Measurements from ENCODE around the gene FOXP1. TPM values are rescaled to one million over a fixed set of nuclear protein-coding genes. Genes with fewer than 3 reads are reported as not detected.

FOXP1 gene
- total and polyA plus RNA-seq, 2 of the 8 experiments (the other 6 are each of a cell fraction or from before 2014, with no cell fraction given) = 13.9 to 25.4 TPM

GRCh38 chr3:70990723-70991122, 592.8 kb downstream of the FOXP1 start:
- no peaks in the 10 kb centered on the region for H4K20me1 ChIP-seq (replicated peaks in 1 of 2; ENCODE audit: control insufficient read depth in 1 of 2, insufficient read depth in 2 of 2, low read length in 2 of 2)
- no peak overlapping the region for H2AFZ ChIP-seq (ENCODE audit: low read length)
- no peak for TF ChIP-seq KDM4A (IDR thresholded peaks at IDR 0.05; ENCODE audit: low read depth, low read length, severe bottlenecking)
- TF ChIP-seq BACH1 (IDR thresholded peaks at IDR 0.05; ENCODE audit: low read length) = peak; percentile 31; the same call in 1 of the 2 replicates
- TF ChIP-seq JUND (IDR thresholded peaks at IDR 0.05; ENCODE audit: low read length) = no peak
- H3K27ac ChIP-seq (ENCODE audit: low read depth, low read length) = no peak overlapping the region
- no peak overlapping the region for H3K4me2 ChIP-seq (ENCODE audit: insufficient read depth in 1 of 2, low read depth in 2 of 2, low read length in 2 of 2)
- no peak overlapping the region for H4K8ac ChIP-seq (ENCODE audit: extremely low read depth, insufficient read depth, low read length)
- 94% methylated on average over 5 of the region's 5 CpGs; no CpG with 5 or more reads in 1 of the 2 experiments for WGBS, 2 experiments (ENCODE audit: extremely low coverage in 1 of 2, insufficient coverage in 1 of 2, insufficient read length in 1 of 2, insufficient replicate concordance in 2 of 2, low coverage in 1 of 2, low lambda C conversion rate in 2 of 2, missing lambda C conversion rate in 1 of 2)
- H3K36me3 ChIP-seq (ENCODE audit: control insufficient read depth in 2 of 4, insufficient read depth in 4 of 4, low read length in 3 of 4) = peaks cover 0 to 11% (median 2%) of the 10 kb centered on the region in 4 experiments; a peak in 4 of 8 replicates
- H3K79me2 ChIP-seq (ENCODE audit: control insufficient read depth in 1 of 2, insufficient read depth in 2 of 2, low read length in 2 of 2) = no peaks in the 10 kb centered on the region
- no peak overlapping the region for H2BK120ac ChIP-seq (replicated peaks; ENCODE audit: low read depth, low read length)
- ChIA-PET POLR2A (ENCODE audit: partially characterized antibody) (no interaction called here), CTCF (ENCODE audit: partially characterized antibody) (no interaction called here)
- H2BK12ac ChIP-seq (ENCODE audit: low read depth, low read length) = no peak overlapping the region
- no peak overlapping the region for H3K56ac ChIP-seq (replicated peaks; ENCODE audit: insufficient read length, low read depth, low read length)
- H2AK5ac ChIP-seq (ENCODE audit: low read depth, low read length) = no peak overlapping the region
- no peak for FAIRE-seq
- no peak overlapping the region for H3K4me3 ChIP-seq (ENCODE audit: extremely low read depth in 1 of 4, insufficient read depth in 2 of 4, low read depth in 3 of 4, low read length in 4 of 4)
- H3K23me2 ChIP-seq (ENCODE audit: low read depth, low read length) = no peaks in the 10 kb centered on the region
- no peaks in the 10 kb centered on the region for H3K79me1 ChIP-seq (ENCODE audit: low read depth, low read length)
- no peak for DNase-seq (ENCODE audit: low read depth in 1 of 2, low spot score in 2 of 2)
- H2BK5ac ChIP-seq (ENCODE audit: low read depth, low read length) = no peak overlapping the region
- no peak overlapping the region for H4K91ac ChIP-seq (replicated peaks; ENCODE audit: insufficient read length, low read length)
- no peak overlapping the region for H3K23ac ChIP-seq (ENCODE audit: insufficient read length)
- no peak overlapping the region for H3K4ac ChIP-seq (replicated peaks; ENCODE audit: insufficient read length, low read depth, low read length)
- no peaks in the 10 kb centered on the region for H3K9me3 ChIP-seq (ENCODE audit: insufficient read depth in 2 of 2, low read depth in 1 of 2, low read length in 1 of 2)
- H3K9ac ChIP-seq (replicated peaks in 1 of 4; ENCODE audit: extremely low read depth in 1 of 4, low read depth in 3 of 4, low read length in 3 of 4) = no peak overlapping the region
- no peak overlapping the region for H3K18ac ChIP-seq (ENCODE audit: extremely low read depth, low read length)
- H3K27me3 ChIP-seq (replicated peaks in 1 of 4; ENCODE audit: control insufficient read depth in 3 of 4, extremely low read depth in 1 of 4, insufficient read depth in 3 of 4, low read length in 3 of 4) = no peaks in the 10 kb centered on the region
- H2BK20ac ChIP-seq (ENCODE audit: low read length) = no peak overlapping the region
- no peak overlapping the region for H3K14ac ChIP-seq (ENCODE audit: insufficient read length)
- H4K5ac ChIP-seq (ENCODE audit: insufficient read length, low read depth, low read length) = no peak overlapping the region
- H3K4me1 ChIP-seq (replicated peaks in 1 of 4; ENCODE audit: control insufficient read depth in 3 of 4, insufficient read depth in 4 of 4, low read length in 3 of 4) = no peaks in the 10 kb centered on the region
- no peak overlapping the region for H2BK15ac ChIP-seq (ENCODE audit: low read length)

All from H1 (cell line).